ENCODE results near the gene USP46.

DNA sequence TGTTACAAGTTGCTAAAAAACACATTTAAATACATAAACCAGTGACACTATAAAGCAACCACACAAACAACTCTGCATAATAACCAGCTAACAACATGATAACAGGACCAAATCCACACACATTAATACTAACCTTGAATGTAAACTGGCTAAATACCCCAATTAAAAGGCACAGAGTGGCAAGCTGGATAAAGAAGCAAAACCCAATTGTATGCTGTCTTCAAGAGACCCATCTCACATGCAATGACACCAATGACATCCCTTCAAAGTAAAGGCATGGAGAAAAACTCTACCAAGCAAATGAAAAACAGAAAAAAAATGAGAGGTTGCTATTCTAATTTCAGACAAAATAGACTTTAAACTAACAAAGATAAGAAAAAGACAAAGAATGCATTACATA, 34.4 kb upstream of the USP46 start:
- TF ChIP-seq, protein P1, sequence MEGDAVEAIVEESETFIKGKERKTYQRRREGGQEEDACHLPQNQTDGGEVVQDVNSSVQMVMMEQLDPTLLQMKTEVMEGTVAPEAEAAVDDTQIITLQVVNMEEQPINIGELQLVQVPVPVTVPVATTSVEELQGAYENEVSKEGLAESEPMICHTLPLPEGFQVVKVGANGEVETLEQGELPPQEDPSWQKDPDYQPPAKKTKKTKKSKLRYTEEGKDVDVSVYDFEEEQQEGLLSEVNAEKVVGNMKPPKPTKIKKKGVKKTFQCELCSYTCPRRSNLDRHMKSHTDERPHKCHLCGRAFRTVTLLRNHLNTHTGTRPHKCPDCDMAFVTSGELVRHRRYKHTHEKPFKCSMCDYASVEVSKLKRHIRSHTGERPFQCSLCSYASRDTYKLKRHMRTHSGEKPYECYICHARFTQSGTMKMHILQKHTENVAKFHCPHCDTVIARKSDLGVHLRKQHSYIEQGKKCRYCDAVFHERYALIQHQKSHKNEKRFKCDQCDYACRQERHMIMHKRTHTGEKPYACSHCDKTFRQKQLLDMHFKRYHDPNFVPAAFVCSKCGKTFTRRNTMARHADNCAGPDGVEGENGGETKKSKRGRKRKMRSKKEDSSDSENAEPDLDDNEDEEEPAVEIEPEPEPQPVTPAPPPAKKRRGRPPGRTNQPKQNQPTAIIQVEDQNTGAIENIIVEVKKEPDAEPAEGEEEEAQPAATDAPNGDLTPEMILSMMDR (IDR thresholded peaks at IDR 0.05 in 8 of 11, conservative IDR thresholded peaks at IDR 0.05 in 3 of 11): no peak
- TF ChIP-seq POLR2A (IDR thresholded peaks at IDR 0.05) (no peak), POLR2AphosphoS5 (IDR thresholded peaks at IDR 0.05) (no peak)

Data from spleen (tissue), 7 donors.